Endodermal cell (in vitro differentiated cells): Measurements from ENCODE around the gene SDSL. TPM values are rescaled to one million over a fixed set of nuclear protein-coding genes. Genes with fewer than 3 reads are reported as not detected.

Experiments used
- DNase-seq: peaks from one replicate; pipeline ENCODE4 v3.0.0-alpha.2; 2017
- H3K27ac ChIP-seq: 2 replicates; pipeline ENCODE4 v1.5.1; 2013; ENCODE audit warnings: mild to moderate bottlenecking, low read depth, low read length, moderate library complexity
- H3K27me3 ChIP-seq: 2 replicates; pipeline ENCODE4 v1.6.1; 2013; ENCODE audit warnings: mild to moderate bottlenecking, low read length, moderate library complexity; ENCODE audit not compliant: insufficient read depth, control insufficient read depth, poor library complexity, severe bottlenecking
- H3K36me3 ChIP-seq: 2 replicates; pipeline ENCODE4 v1.7.0; 2013; ENCODE audit warnings: mild to moderate bottlenecking, low read length, moderate library complexity; ENCODE audit not compliant: control insufficient read depth, insufficient read depth
- H3K4me1 ChIP-seq: one replicate; pipeline ENCODE4 v1.7.0; 2013; ENCODE audit warnings: low read length; ENCODE audit not compliant: control insufficient read depth, insufficient read depth
- H3K4me3 ChIP-seq: 2 replicates; pipeline ENCODE4 v1.5.1; 2013; ENCODE audit warnings: mild to moderate bottlenecking, low read length, moderate library complexity
- H3K9ac ChIP-seq: 2 replicates; pipeline ENCODE4 v1.6.1; 2013; ENCODE audit warnings: mild to moderate bottlenecking, low read length, moderate library complexity; ENCODE audit not compliant: poor library complexity, severe bottlenecking; ENCODE audit errors: extremely low read depth
- H3K9me3 ChIP-seq: 2 replicates; pipeline ENCODE4 v1.6.1; 2013; ENCODE audit warnings: mild to moderate bottlenecking, low read length, moderate library complexity; ENCODE audit not compliant: control insufficient read depth
- H3K27ac Mint-ChIP-seq: 2 replicates; pipeline ENCODE4 v1.8.0; 2020; ENCODE audit warnings: mixed read lengths
- H3K27me3 Mint-ChIP-seq: 2 replicates; pipeline ENCODE4 v1.8.0; 2021; ENCODE audit warnings: mild to moderate bottlenecking, mixed read lengths; ENCODE audit not compliant: insufficient read depth
- H3K36me3 Mint-ChIP-seq: 2 replicates; pipeline ENCODE4 v1.8.0; 2020; ENCODE audit warnings: low read depth, mixed read lengths
- H3K4me1 Mint-ChIP-seq: 2 replicates; pipeline ENCODE4 v1.8.0; 2020; ENCODE audit warnings: mixed read lengths
- H3K4me3 Mint-ChIP-seq: 2 replicates; pipeline ENCODE4 v1.8.0; 2020; ENCODE audit warnings: mild to moderate bottlenecking, moderate library complexity, mixed read lengths
- H3K9me3 Mint-ChIP-seq: 2 replicates; pipeline ENCODE4 v1.8.0; 2020; ENCODE audit warnings: mild to moderate bottlenecking, mixed read lengths
- WGBS, 2 experiments: methylation state at CpG; one replicate each; pipeline versions ENCODE4 v1.1.5 to v1.1.7; 2013; ENCODE audit warnings: missing lambda C conversion rate in 2 of 2, mixed read lengths in 1 of 2; ENCODE audit not compliant: insufficient coverage in 1 of 2, insufficient read length in 1 of 2; 5-methylcytosine and 5-hydroxymethylcytosine counted together
- total RNA-seq, 2 donors: library from RNA; stranded (reverse); fragmentation: NEBNext Ultra II Directional in 1 of 2; extraction: Animal tissue kit (Norgen Biotek cat#: 25700) in 1 of 2; gene quantifications; 2 replicates in 1 of 2; 3 replicates in 1 of 2; pipeline ENCODE4 v1.2.1, GENCODE V29; 2021
- TF ChIP-seq, protein P1 (sequence below): fragments of 200-600 bp; sonication (generic); conservative IDR thresholded peaks from 2 replicates; pipeline ENCODE4 v1.5.0; 2021; ENCODE audit warnings: antibody characterized with exemption, mild to moderate bottlenecking

Gene SDSL
- total RNA-seq, 2 donors from 2014 or later, result 2.4 to 5.7 TPM

GRCh38 chr12:113395119-113395518 is 27.1 kb upstream of the SDSL start:
- 87% methylated on average over 4 to 5 of the region's 5 CpGs for WGBS, 2 experiments
- Histone ChIP-seq H3K4me1 (no peaks in the 10 kb centered on the region), H3K4me3 (no peak overlapping the region), H3K27ac (no peak overlapping the region), H3K27me3 (no peaks in the 10 kb centered on the region), H3K36me3 (no peaks in the 10 kb centered on the region), H3K9ac (no peak overlapping the region), H3K9me3 (no peaks in the 10 kb centered on the region)
- TF ChIP-seq, protein P1, sequence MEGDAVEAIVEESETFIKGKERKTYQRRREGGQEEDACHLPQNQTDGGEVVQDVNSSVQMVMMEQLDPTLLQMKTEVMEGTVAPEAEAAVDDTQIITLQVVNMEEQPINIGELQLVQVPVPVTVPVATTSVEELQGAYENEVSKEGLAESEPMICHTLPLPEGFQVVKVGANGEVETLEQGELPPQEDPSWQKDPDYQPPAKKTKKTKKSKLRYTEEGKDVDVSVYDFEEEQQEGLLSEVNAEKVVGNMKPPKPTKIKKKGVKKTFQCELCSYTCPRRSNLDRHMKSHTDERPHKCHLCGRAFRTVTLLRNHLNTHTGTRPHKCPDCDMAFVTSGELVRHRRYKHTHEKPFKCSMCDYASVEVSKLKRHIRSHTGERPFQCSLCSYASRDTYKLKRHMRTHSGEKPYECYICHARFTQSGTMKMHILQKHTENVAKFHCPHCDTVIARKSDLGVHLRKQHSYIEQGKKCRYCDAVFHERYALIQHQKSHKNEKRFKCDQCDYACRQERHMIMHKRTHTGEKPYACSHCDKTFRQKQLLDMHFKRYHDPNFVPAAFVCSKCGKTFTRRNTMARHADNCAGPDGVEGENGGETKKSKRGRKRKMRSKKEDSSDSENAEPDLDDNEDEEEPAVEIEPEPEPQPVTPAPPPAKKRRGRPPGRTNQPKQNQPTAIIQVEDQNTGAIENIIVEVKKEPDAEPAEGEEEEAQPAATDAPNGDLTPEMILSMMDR, result no peak
- Mint-ChIP-seq H3K36me3 (peaks cover 2% of the 10 kb centered on the region), H3K4me1 (no peaks in the 10 kb centered on the region), H3K4me3 (no peak overlapping the region), H3K27me3 (peaks cover 10% of the 10 kb centered on the region), H3K27ac (no peak overlapping the region), H3K9me3 (no peaks in the 10 kb centered on the region)
- DNase-seq, result no peak

GRCh38 chr12:113396200-113396599 is 26.0 kb upstream of the SDSL start:
- TF ChIP-seq, protein P1, result no peak
- no peak overlapping the region for H3K4me3 Mint-ChIP-seq
- no peak for DNase-seq

GRCh38 chr12:113396828-113397496 is 25.2 kb upstream of the SDSL start:
- H3K36me3 ChIP-seq, result no peaks in the 10 kb centered on the region
- H3K27ac ChIP-seq, result no peak overlapping the region
- H3K27me3 ChIP-seq, result no peaks in the 10 kb centered on the region
- H3K9me3 Mint-ChIP-seq, result no peaks in the 10 kb centered on the region
- H3K27ac Mint-ChIP-seq, result no peak overlapping the region
- H3K27me3 Mint-ChIP-seq, result peaks cover 10% of the 10 kb centered on the region
- no peak overlapping the region for H3K4me3 ChIP-seq
- no peak overlapping the region for H3K9ac ChIP-seq
- WGBS, 2 experiments, result 89% methylated on average over 5 to 16 of the region's 16 CpGs
- no peaks in the 10 kb centered on the region for H3K9me3 ChIP-seq
- no peaks in the 10 kb centered on the region for H3K4me1 ChIP-seq
- TF ChIP-seq, protein P1, result no peak
- H3K4me3 Mint-ChIP-seq, result no peak overlapping the region
- H3K4me1 Mint-ChIP-seq, result no peaks in the 10 kb centered on the region
- H3K36me3 Mint-ChIP-seq, result no peaks in the 10 kb centered on the region
- DNase-seq, result no peak

More at GRCh38 chr12:113396200-113396599, 26.0 kb upstream of the SDSL start:
- no peak overlapping the region for H3K4me3 ChIP-seq
- no peaks in the 10 kb centered on the region for H3K9me3 ChIP-seq
- H3K36me3 ChIP-seq, result no peaks in the 10 kb centered on the region
- H3K9me3 Mint-ChIP-seq, result no peaks in the 10 kb centered on the region
- no peak overlapping the region for H3K27ac Mint-ChIP-seq
- peaks cover under 1% of the 10 kb centered on the region for H3K36me3 Mint-ChIP-seq
- no peak overlapping the region for H3K27ac ChIP-seq
- H3K4me1 Mint-ChIP-seq, result no peaks in the 10 kb centered on the region
- H3K27me3 Mint-ChIP-seq, result peaks cover 10% of the 10 kb centered on the region
- no peaks in the 10 kb centered on the region for H3K4me1 ChIP-seq
- H3K27me3 ChIP-seq, result no peaks in the 10 kb centered on the region
- no peak overlapping the region for H3K9ac ChIP-seq
